ENCODE data around the gene ATP11A.
A peak's percentile ranks its signal among the peaks of the same experiment; 100 is the strongest.

DNA sequence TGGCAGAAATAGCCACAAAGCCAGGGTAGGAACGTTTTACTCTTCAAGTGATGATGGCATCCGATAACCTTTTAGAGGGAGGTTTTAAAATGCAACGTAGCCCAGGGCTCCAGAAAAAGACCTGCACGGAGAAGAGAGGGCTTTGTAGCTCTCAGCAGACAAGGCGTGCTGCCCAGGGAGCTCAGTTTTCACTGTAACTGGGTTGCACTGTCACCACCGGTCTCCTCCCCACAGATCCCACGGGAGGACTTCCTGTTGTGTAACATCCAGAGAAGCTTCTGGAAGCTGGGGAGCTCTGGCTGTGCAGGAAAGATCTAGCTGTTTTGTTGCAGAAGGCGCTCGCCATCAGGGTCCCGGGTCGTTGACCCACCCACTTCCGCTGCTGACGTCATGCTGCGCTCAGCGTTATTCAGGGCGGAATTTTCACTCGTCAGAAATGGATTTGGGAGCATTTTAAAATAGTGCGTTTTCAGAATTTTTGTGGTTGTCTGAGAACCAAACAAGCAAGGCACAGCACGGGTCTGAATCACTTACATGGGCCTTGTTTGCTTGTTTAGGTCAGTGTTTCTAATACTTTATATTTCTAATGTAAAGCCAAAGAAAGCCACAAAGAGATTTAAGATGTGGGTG lies 50.8 kb downstream of the ATP11A start:
- peak; percentile 70 for TF ChIP-seq POLR2AphosphoS5 (IDR thresholded peaks at IDR 0.05; ENCODE audit: borderline replicate concordance, low read depth, low read length)
- TF ChIP-seq EZH2 (IDR thresholded peaks at IDR 0.05): no peak
